HG02678 (cell line): Measurements from ENCODE around the gene ARID3C.
A peak's percentile ranks its signal among the peaks of the same experiment; 100 is the strongest.

Source experiments
- ATAC-seq: cut with Tn5 transposase; IDR thresholded peaks from one replicate; pipeline ENCODE4 v1.9.1; 2021; ENCODE audit warnings: mild to moderate bottlenecking, moderate library complexity; ENCODE audit not compliant: unreplicated experiment

The ARID3C gene, protein sequence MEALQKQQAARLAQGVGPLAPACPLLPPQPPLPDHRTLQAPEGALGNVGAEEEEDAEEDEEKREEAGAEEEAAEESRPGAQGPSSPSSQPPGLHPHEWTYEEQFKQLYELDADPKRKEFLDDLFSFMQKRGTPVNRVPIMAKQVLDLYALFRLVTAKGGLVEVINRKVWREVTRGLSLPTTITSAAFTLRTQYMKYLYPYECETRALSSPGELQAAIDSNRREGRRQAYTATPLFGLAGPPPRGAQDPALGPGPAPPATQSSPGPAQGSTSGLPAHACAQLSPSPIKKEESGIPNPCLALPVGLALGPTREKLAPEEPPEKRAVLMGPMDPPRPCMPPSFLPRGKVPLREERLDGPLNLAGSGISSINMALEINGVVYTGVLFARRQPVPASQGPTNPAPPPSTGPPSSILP

DNA sequence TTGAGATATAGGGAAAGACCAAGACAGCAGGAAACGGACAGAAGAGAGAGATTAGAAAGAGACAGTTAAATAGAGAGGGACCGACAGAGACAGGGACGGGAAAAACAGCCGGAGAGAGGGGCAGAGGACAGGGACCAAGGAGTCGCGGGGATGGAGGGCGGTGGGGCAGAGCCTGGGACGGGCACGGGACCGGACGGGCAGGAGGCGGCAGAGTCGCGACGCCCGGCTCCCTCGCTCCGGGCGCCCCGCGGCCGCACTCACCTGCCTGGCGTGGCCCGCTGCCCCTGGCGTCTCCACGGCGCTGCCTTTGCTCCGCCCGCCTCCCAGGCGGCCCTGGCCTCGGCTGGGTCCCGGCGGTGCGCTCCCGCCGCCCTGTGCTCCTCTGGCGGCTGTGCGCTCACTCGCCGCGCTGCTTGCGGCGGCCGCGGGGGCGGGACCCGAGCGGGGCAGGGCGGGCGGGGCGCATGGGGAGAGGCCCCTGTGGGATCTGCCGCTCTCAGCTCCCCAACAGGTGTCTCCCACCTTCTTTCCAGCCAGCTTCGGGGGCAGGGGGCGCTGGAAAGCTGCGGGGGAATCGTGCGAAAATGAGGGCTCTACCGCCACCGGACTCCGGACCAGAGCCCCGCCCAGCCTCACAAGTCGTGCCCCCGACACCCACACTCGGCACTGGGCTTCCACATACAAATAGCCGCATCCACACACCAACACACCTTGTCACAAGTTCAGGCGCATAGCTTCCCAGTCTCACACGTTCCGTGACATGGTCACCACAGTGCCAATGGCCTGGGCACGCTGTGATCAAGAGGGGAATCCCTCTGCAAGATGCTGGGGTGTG, at the start of gene ARID3C:
Gene ARID3C (minus strand): TSS at position 411 of the 835 bp plus-strand sequence. CDS start 1,052 bp downstream, outside the sequence.
- ATAC-seq = no peak

GRCh38 chr9:34675869-34676268, 47.0 kb upstream of the ARID3C start:
- ATAC-seq = no peak

DNA sequence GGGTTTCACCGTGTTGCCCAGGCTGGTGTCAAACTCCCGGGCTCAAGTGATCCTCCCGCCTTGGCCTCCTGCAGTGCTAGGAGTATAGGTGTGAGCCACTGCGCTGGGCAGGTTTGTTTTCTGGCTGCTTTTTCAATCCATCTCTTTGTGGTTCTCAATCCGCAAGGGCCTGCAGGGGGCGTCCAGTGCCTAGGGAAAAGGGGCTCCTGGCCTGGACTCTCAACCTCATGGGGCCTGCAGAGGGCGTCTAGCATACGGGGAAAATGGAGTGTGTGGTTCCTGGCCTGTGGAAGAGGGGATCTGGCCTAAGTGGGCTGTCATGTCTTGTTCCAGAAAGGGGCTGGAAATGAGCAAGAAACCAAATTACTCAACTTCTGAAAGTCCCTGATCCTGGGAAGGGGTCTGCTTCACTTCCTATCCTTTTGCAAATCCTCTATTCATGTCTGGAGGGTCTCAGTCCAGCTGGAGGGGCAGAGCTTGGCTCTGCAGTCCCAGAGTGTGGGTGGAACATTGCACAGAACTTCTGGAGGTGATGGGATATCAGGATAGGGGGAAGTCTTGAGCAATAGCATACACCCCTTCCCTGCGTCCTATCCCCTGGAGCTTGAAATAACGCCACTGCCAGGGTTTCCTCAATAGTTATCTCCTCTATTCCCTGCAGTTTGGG, 46.3 kb upstream of the ARID3C start:
- no peak for ATAC-seq

DNA sequence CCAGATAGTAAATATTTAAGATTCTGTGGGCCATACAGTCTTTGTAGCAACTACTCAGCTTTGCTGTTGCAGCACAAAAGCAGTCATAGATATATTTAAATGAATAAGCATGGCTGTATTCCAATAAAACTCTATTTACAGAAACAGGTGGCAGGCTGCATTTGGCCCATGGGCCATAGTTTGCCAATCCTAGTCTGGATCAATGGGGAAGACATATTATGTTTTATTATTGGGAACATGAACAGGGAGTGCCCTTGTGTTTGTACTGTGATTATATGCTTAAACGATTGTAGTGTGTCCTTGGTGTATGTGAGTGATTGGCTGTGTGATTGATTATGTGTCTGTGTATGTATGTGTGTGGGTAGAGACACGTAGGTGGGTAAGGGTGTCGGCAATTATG, 45.6 kb upstream of the ARID3C start:
- ATAC-seq = no peak

DNA sequence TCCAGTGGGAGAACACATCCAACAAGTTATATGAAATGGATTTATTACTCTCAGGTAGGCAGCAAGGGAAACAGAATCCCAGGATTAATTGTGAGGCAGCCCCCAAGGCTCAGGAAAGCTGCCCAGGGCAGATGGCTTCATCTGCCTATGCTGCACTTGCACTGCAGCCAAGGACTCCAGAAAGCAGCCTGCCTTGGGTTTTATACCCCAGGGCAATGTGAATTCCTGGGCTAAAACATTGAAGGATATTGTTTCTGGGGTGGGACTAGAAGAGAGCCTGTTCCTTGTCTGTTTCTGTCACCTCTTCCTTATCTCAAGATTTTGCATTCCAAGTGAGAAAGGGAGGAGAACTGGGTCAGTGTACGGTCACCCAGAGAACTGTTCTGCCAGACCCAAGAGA, 42.4 kb upstream of the ARID3C start:
- no peak for ATAC-seq

- no peak for ATAC-seq
These were observed 41.1 kb upstream of the ARID3C start for GRCh38 chr9:34669809-34670562.

GRCh38 chr9:34665381-34666250, 36.8 kb upstream of the ARID3C start:
- ATAC-seq = peak; percentile 65

DNA sequence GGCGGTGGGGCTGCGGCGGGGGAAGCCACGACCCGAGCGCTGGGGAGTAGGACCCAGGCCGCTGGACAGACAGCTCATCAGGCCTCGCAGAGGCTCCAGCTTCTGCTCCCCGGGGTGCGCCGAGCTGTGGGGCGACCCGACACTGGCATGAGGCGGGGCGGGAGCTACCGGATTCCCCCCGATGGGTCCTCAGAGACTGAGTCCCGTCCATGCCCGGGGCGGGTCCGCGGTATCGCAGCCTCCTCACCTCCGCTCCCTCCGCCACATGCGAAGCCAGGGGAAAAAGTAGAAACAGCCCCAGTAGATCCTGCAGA, 36.2 kb upstream of the ARID3C start:
- peak; percentile 25 for ATAC-seq

DNA sequence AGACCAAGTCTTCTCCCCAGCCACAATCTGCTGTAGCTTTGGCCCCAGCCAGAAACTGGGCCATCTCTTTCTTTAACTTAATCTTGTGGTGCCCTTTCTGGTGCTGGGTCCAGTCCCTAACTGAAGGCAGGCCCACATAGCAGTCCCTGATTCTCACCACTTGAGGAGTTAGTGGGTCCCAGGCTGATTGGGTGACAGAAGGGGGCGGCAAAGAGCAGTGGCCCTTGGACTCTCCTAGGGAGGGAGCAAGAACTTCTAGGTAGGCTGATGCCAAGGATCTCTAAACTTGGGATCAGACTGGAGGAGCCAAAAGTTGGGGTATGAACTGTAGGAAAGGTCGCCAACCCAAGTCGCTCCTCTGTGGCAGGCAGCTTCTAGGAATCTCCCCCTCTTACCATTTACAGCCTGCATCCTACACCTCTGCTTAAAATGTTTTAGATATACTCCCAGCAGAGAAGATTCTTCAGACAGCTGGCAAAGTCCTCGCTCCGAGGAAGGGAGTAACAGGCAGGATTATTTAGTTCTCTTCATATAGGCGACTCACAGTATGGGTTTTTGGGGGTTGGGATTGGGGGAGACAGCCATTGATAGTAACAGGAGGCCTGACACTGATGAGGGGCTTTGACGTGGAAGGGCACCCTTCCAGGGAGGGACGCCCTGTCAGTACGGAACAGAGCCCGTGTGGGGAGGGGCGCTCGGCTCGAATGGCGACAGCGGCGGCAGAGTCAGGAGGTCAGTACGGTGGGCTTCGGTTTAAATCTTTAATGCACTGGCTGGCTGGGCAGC, 35.6 kb upstream of the ARID3C start:
- peak; percentile 62 for ATAC-seq

DNA sequence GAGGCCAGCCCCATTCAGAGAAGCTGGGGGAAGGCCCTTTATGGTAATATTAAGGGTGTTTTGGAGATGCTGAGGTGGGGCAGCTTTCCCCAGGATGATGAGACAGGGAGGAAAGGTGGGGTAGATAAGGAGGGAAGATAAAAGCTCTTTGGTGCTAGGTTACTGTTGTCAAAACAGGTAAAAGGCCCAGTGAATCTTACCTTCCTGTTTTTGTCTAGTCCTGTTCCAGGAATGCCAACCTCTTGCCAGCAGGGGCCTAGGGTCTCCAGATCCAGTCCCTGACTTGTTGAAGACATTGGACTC, 34.4 kb upstream of the ARID3C start:
- ATAC-seq = no peak

- no peak for ATAC-seq
These were observed 33.8 kb upstream of the ARID3C start, which contains the start of gene CCL27 for GRCh38 chr9:34662526-34663302. Gene CCL27, minus strand, starts transcription at chr9:34662657. Its CDS starts 24 bp downstream, at chr9:34662633.

DNA sequence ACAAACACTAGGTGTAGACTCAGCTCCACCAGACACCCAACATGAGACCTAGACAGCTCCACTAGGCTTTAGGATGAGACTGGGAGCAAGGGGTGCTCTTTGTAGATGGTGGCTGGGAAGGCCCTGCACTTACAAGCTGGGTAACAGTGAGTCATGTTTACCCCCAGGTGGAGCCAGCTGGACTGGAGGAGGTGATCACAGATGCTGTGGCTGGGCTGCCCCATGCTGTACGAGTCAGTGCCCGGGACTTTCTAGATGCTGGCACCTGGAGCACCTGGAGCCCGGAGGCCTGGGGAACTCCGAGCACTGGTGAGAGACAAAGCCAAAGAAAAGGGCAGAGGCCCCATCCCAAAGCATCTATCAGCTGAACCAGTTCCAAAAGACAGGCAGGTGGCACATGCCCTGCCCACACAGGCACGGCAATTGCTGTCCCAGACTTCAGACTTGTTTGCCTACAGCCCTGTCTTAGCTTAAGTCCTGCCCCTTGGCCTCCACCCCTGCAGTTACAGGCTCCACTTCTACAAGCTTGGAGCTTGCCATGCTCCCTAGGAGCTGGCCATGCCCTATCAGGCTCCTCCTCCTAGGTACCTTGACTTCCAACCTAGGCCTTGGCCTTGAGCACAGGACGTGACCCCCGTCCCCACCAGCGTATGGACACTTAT, 30.9 kb upstream of the ARID3C start:
- no peak for ATAC-seq

DNA sequence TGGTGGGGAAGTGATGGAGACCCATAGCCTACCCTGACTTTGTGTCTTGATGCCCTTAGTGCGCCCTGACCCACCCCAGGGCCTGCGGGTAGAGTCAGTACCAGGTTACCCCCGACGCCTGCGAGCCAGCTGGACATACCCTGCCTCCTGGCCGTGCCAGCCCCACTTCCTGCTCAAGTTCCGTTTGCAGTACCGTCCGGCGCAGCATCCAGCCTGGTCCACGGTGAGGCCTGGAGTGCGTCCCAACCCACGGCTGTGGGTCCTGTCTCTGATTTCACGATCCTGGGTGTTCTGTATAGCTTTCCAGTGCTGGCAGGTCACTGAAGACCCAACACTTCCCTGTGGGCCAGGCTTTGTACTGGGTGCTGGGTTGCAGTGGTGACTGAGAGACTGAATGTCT, 29.6 kb upstream of the ARID3C start:
- ATAC-seq = no peak

GRCh38 chr9:34656992-34657391, 28.1 kb upstream of the ARID3C start:
- ATAC-seq = no peak

DNA sequence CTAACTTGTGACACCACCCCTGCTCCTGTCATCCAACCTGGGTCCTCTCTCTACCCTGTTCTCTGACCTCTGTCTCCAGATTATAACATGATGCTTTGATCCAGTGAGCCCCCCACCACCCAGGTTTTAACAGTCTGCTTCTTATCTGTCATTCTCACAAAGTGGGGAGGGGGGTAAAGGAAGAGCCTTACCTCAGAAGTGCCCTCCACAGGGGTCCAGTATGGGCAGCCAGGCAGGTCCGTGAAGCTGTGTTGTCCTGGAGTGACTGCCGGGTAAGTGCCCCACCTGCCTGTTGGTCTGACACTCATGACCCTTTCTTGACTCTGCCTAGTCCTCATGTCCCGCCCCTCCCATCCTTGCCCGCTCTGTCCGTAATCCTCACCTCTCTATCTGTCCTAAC, 26.5 kb upstream of the ARID3C start:
- ATAC-seq = no peak

- no peak for ATAC-seq
These were observed 25.6 kb upstream of the ARID3C start for GRCh38 chr9:34654323-34655051.
